ENCODE measurements around the gene IQCE. TPM values are rescaled to one million over a fixed set of nuclear protein-coding genes. Genes with fewer than 3 reads are reported as not detected.

The IQCE gene
- total and polyA plus RNA-seq, 10 of the 15 experiments (the other 5 are each of a cell fraction or from before 2014, with no cell fraction given) = 0.37 to 8.1 (median 3.7) TPM

- TF ChIP-seq HDAC6 (IDR thresholded peaks at IDR 0.05; ENCODE audit: unreplicated experiment) (no peak), TAF1 (IDR thresholded peaks at IDR 0.05; ENCODE audit: borderline replicate concordance, low read depth, low read length) (no peak), ZNF274 (IDR thresholded peaks at IDR 0.05; ENCODE audit: insufficient read depth, insufficient read length) (no peak), BACH1 (IDR thresholded peaks at IDR 0.05; ENCODE audit: borderline replicate concordance) (no peak), RELA (IDR thresholded peaks at IDR 0.05; ENCODE audit: borderline replicate concordance, partially characterized antibody) (no peak), MTA2 (IDR thresholded peaks at IDR 0.05; ENCODE audit: low read depth) (no peak), IRF4 (IDR thresholded peaks at IDR 0.05; ENCODE audit: low read depth, low read length) (no peak), CHD2 (IDR thresholded peaks at IDR 0.05; ENCODE audit: borderline replicate concordance, low read depth, low read length) (no peak), PML (IDR thresholded peaks at IDR 0.05; ENCODE audit: low read length) (no peak), CUX1 (IDR thresholded peaks at IDR 0.05; ENCODE audit: insufficient replicate concordance, low read depth, low read length) (no peak), ZBTB4 (CRISPR knock-in tag; IDR thresholded peaks at IDR 0.05) (no peak), STAT3 (IDR thresholded peaks at IDR 0.05; ENCODE audit: low read depth, low read length) (no peak), JUND (IDR thresholded peaks at IDR 0.05; ENCODE audit: low read depth, low read length) (no peak), DPF2 (IDR thresholded peaks at IDR 0.05) (no peak), NRF1 (conservative IDR thresholded peaks at IDR 0.05; ENCODE audit: low read depth, low read length) (no peak), NFIC (IDR thresholded peaks at IDR 0.05; ENCODE audit: low read depth, low read length) (no peak), POU2F2 (IDR thresholded peaks at IDR 0.05; ENCODE audit: borderline replicate concordance, low read depth, low read length) (no peak), GATAD2B (conservative IDR thresholded peaks at IDR 0.05; ENCODE audit: low read depth) (no peak), MXI1 (IDR thresholded peaks at IDR 0.05; ENCODE audit: low read depth, low read length) (no peak)
- TF ChIP-seq, protein P1, sequence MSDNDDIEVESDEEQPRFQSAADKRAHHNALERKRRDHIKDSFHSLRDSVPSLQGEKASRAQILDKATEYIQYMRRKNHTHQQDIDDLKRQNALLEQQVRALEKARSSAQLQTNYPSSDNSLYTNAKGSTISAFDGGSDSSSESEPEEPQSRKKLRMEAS (IDR thresholded peaks at IDR 0.05; ENCODE audit: low read depth, low read length) = no peak
Observed at GRCh38 chr7:2567679-2568278, 9.0 kb downstream of the IQCE start (continued).
